ENCODE results near the gene PRKAR2B. TPM values are rescaled to one million over a fixed set of nuclear protein-coding genes. Genes with fewer than 3 reads are reported as not detected.

Gene PRKAR2B
- total and polyA plus RNA-seq, 10 donors = 8.3 to 74.4 (median 38.9) TPM

GRCh38 chr7:107056728-107057473, 12.4 kb downstream of the PRKAR2B start:
- H3K27me3 ChIP-seq (replicated peaks in 1 of 7) = no peaks in the 10 kb centered on the region
- no peaks in the 10 kb centered on the region for H3K9me3 ChIP-seq
- 75 to 83% (median 78%) methylated on average over 8 of the region's 8 CpGs for WGBS, 5 donors
- peak overlapping the region in 5 of 8 donors; percentile 1 to 17 (median 4) for H3K27ac ChIP-seq
- no peaks in the 10 kb centered on the region for H3K36me3 ChIP-seq
- no peak overlapping the region for H3K4me3 ChIP-seq
- no peaks in the 10 kb centered on the region for H3K4me1 ChIP-seq
- intact Hi-C loops (cut with DNase I; ENCODE audit: low total_unique reads) = no loop called here
- TF ChIP-seq POLR2A (IDR thresholded peaks at IDR 0.05) (no peak), CTCF (IDR thresholded peaks at IDR 0.05 in 8 of 11, conservative IDR thresholded peaks at IDR 0.05 in 3 of 11) (no peak), POLR2AphosphoS5 (IDR thresholded peaks at IDR 0.05) (no peak)
- DNase-seq = no peak

- TF ChIP-seq POLR2AphosphoS5 (IDR thresholded peaks at IDR 0.05) (no peak), CTCF (IDR thresholded peaks at IDR 0.05 in 8 of 11, conservative IDR thresholded peaks at IDR 0.05 in 3 of 11) (no peak), POLR2A (IDR thresholded peaks at IDR 0.05) (no peak)
- no peaks in the 10 kb centered on the region for H3K4me1 ChIP-seq
- no peaks in the 10 kb centered on the region for H3K9me3 ChIP-seq
- intact Hi-C loops (cut with DNase I; ENCODE audit: low total_unique reads) = no loop called here
- WGBS, 5 donors = 85 to 95% (median 89%) methylated on average over 3 of the region's 3 CpGs
- H3K27me3 ChIP-seq (replicated peaks in 1 of 7) = no peaks in the 10 kb centered on the region
- no peaks in the 10 kb centered on the region for H3K36me3 ChIP-seq
- DNase-seq = no peak
- H3K4me3 ChIP-seq = no peak overlapping the region
- H3K27ac ChIP-seq = peak overlapping the region in 4 of 8 donors; percentile 1 to 17 (median 5)
Measured at GRCh38 chr7:107057474-107057833, 12.9 kb downstream of the PRKAR2B start.

- Histone ChIP-seq H3K27ac (no peak overlapping the region), H3K4me1 (no peaks in the 10 kb centered on the region)
- TF ChIP-seq CTCF (IDR thresholded peaks at IDR 0.05 in 8 of 11, conservative IDR thresholded peaks at IDR 0.05 in 3 of 11) = no peak
- TF ChIP-seq POLR2A (IDR thresholded peaks at IDR 0.05) = no peak
- no peak for TF ChIP-seq POLR2AphosphoS5 (IDR thresholded peaks at IDR 0.05)
Measured at GRCh38 chr7:107059468-107059867, 15.0 kb downstream of the PRKAR2B start.

GRCh38 chr7:107063245-107064120, 19.0 kb downstream of the PRKAR2B start:
- WGBS, 5 donors = 83 to 93% (median 88%) methylated on average over 8 of the region's 8 CpGs
- no peak overlapping the region for H3K4me3 ChIP-seq
- TF ChIP-seq CTCF (IDR thresholded peaks at IDR 0.05 in 8 of 11, conservative IDR thresholded peaks at IDR 0.05 in 3 of 11) = no peak
- no peak for TF ChIP-seq POLR2AphosphoS5 (IDR thresholded peaks at IDR 0.05)
- no peak for TF ChIP-seq POLR2A (IDR thresholded peaks at IDR 0.05)

More at GRCh38 chr7:107059468-107059867, 15.0 kb downstream of the PRKAR2B start:
- no peaks in the 10 kb centered on the region for H3K9me3 ChIP-seq
- no peak overlapping the region for H3K4me3 ChIP-seq
- no peaks in the 10 kb centered on the region for H3K36me3 ChIP-seq
- no peaks in the 10 kb centered on the region for H3K27me3 ChIP-seq (replicated peaks in 1 of 7)
- intact Hi-C loops (cut with DNase I; ENCODE audit: low total_unique reads) = no loop called here
- no peak for DNase-seq

More at GRCh38 chr7:107063245-107064120, 19.0 kb downstream of the PRKAR2B start:
- peaks cover 0 to 10% (median 0%) of the 10 kb centered on the region in 6 donors for H3K4me1 ChIP-seq
- H3K9me3 ChIP-seq = no peaks in the 10 kb centered on the region
- no peaks in the 10 kb centered on the region for H3K36me3 ChIP-seq
- DNase-seq = no peak
- H3K27ac ChIP-seq = peak overlapping the region in 1 of 8 donors; percentile 39
- no peaks in the 10 kb centered on the region for H3K27me3 ChIP-seq (replicated peaks in 1 of 7)
- intact Hi-C loops (cut with DNase I; ENCODE audit: low total_unique reads) = no loop called here

Measured in spleen (tissue), 11 donors.